Measurements from ENCODE around the gene TMEM248. TPM values are rescaled to one million over a fixed set of nuclear protein-coding genes. Genes with fewer than 3 reads are reported as not detected.

The TMEM248 gene
- total and polyA plus RNA-seq, 2 donors (not counting 3 experiments of a cell fraction or from before 2014, with no cell fraction given) = 107 to 220 TPM

GRCh38 chr7:66964411-66964810 is 43.4 kb downstream of the TMEM248 start:
- no peak for DNase-seq (ENCODE audit: low read depth, low spot score)
- ChIA-PET CTCF (interaction anchor here (1.2 kb wide), 1 partner anchor 12 kb away, joined by 3 read pairs; no protein-coding TSS in a partner anchor), POLR2A (no interaction called here)
- no peaks in the 10 kb centered on the region for H3K79me2 ChIP-seq (ENCODE audit: control insufficient read depth, insufficient read depth, low read length)
- no peak overlapping the region for H2AFZ ChIP-seq (ENCODE audit: low read depth, low read length)
- no peaks in the 10 kb centered on the region for H4K20me1 ChIP-seq (replicated peaks; ENCODE audit: control insufficient read depth, extremely low read depth, insufficient read depth, low read length)
- no peak overlapping the region for H3K9ac ChIP-seq (replicated peaks; ENCODE audit: extremely low read depth, insufficient read depth, low read length)
- peaks cover 0 to 5% of the 10 kb centered on the region in 2 experiments for H3K36me3 ChIP-seq (ENCODE audit: control insufficient read depth in 2 of 2, extremely low read depth in 1 of 2, insufficient read depth in 2 of 2, low read length in 2 of 2)
- FAIRE-seq = no peak
- intact Hi-C loops (cut with micrococcal nuclease) (no loop called here), dilution Hi-C loops (cut with MboI; ENCODE audit: extremely low pct_ligation_motif_present, low sequenced_read_pairs) (no loop called here)
- H3K9me3 ChIP-seq (replicated peaks; ENCODE audit: control insufficient read depth, insufficient read depth, low read length) = no peaks in the 10 kb centered on the region
- H3K27me3 ChIP-seq (ENCODE audit: control insufficient read depth in 2 of 2, insufficient read depth in 2 of 2, low read length in 2 of 2) = no peaks in the 10 kb centered on the region
- no peaks in the 10 kb centered on the region for H3K9me1 ChIP-seq (replicated peaks; ENCODE audit: control insufficient read depth, extremely low read depth, insufficient read depth, low read length)
- no TSS peak for BruUV-seq (replicated peaks)
- no peak overlapping the region for H3K4me2 ChIP-seq (ENCODE audit: insufficient read depth, low read length)
- TF ChIP-seq MYC (IDR thresholded peaks at IDR 0.05; ENCODE audit: low read depth, low read length) (no peak), JUN (IDR thresholded peaks at IDR 0.05; ENCODE audit: borderline replicate concordance, insufficient read depth, insufficient read length, low read depth) (no peak), POLR2A (IDR thresholded peaks at IDR 0.05; ENCODE audit: low read depth, low read length) (no peak), EZH2 (IDR thresholded peaks at IDR 0.05; ENCODE audit: borderline replicate concordance, low read depth, low read length, severe bottlenecking) (no peak), POLR2AphosphoS5 (IDR thresholded peaks at IDR 0.05; ENCODE audit: insufficient read depth, low read depth, low read length) (no peak), GATA2 (IDR thresholded peaks at IDR 0.05; ENCODE audit: insufficient read depth, insufficient read length, low read depth, low read length) (no peak), FOS (IDR thresholded peaks at IDR 0.05; ENCODE audit: borderline replicate concordance, insufficient read depth, low read length) (no peak), MAX (IDR thresholded peaks at IDR 0.05; ENCODE audit: insufficient read depth, insufficient read length) (no peak), CTCF (IDR thresholded peaks at IDR 0.05; ENCODE audit: extremely low read depth in 1 of 2, insufficient read depth in 1 of 2, low read depth in 1 of 2, low read length in 2 of 2) (no peak)
- H3K4me1 ChIP-seq (ENCODE audit: control insufficient read depth, extremely low read depth, insufficient read depth, low read length) = no peaks in the 10 kb centered on the region
- no peak overlapping the region for H3K4me3 ChIP-seq (replicated peaks in 1 of 3; ENCODE audit: insufficient read depth in 1 of 3, low read depth in 1 of 3, low read length in 3 of 3)
- no peak overlapping the region for H3K27ac ChIP-seq (ENCODE audit: insufficient read depth, low read depth, low read length)
